Heart right ventricle (tissue), 16 donors: ENCODE measurements around the gene CDK5RAP2. TPM values are rescaled to one million over a fixed set of nuclear protein-coding genes. Genes with fewer than 3 reads are reported as not detected.

Source experiments
- ATAC-seq, 8 donors: fragments of 200-7000 bp; cut with Tn5 transposase; one replicate each; pipeline ENCODE4 v1.9.1; 2020; ENCODE audit warnings: mild to moderate bottlenecking in 8 of 8, moderate library complexity in 8 of 8, moderate number of reproducible peaks in 1 of 8
- DNase-seq, 2 donors: peaks; one replicate each; pipeline ENCODE4 v3.0.0-alpha.2; 2020
- H3K27ac ChIP-seq, 10 donors: fragments of 200-600 bp; sonication (generic) in 2 of 10; one replicate each; pipeline versions ENCODE4 v1.5.0 to v1.8.0; 2020 to 2022; ENCODE audit warnings: mild to moderate bottlenecking in 3 of 10
- H3K27me3 ChIP-seq, 7 donors: fragments of 200-600 bp; one replicate each; pipeline ENCODE4 v1.8.0; 2021 to 2022; ENCODE audit warnings: mild to moderate bottlenecking in 2 of 7
- H3K36me3 ChIP-seq, 9 donors: fragments of 200-600 bp; sonication (generic) in 1 of 9; one replicate each; pipeline versions ENCODE4 v1.5.0 to v1.8.0; 2020 to 2022; ENCODE audit warnings: mild to moderate bottlenecking in 2 of 9
- H3K4me1 ChIP-seq, 9 donors: fragments of 200-600 bp; sonication (generic) in 1 of 9; one replicate each; pipeline versions ENCODE4 v1.5.0 to v1.8.0; 2020 to 2022; ENCODE audit warnings: mild to moderate bottlenecking in 4 of 9
- H3K4me3 ChIP-seq, 10 donors: fragments of 200-600 bp; sonication (generic) in 2 of 10; one replicate each; pipeline versions ENCODE4 v1.5.0 to v1.8.0; 2020 to 2022; ENCODE audit warnings: mild to moderate bottlenecking in 7 of 10, moderate library complexity in 2 of 10
- H3K9me3 ChIP-seq, 11 donors: fragments of 200-600 bp in 10 of 11; sonication (generic) in 2 of 11; one replicate each; pipeline versions ENCODE4 v1.5.0 to v1.8.0; 2013 to 2022; ENCODE audit warnings: mild to moderate bottlenecking in 2 of 11, control low read depth in 1 of 11, moderate library complexity in 1 of 11
- CTCF ChIP-seq, 9 donors: fragments of 200-600 bp; sonication (generic) in 2 of 9; IDR thresholded peaks; one replicate each; pipeline versions ENCODE4 v1.5.0 to v1.8.0; 2021 to 2022; ENCODE audit warnings: antibody characterized with exemption in 9 of 9, mild to moderate bottlenecking in 5 of 9, moderate library complexity in 1 of 9
- WGBS, 2 donors: extraction: QIAGEN DNeasy Blood & Tissue Kit; methylation state at CpG; one replicate each; pipeline ENCODE4 v1.1.7; 2013; ENCODE audit warnings: inconsistent platforms in 1 of 2; 5-methylcytosine and 5-hydroxymethylcytosine counted together
- intact Hi-C, 10 donors: fragments of 100-400 bp; cut with DNase I; formaldehyde crosslinking; loops; one replicate each; pipeline versions ENCODE4 v1.11.1 to v1.14.2; 2022
- polyA plus RNA-seq, 2 donors: library from polyadenylated mRNA; stranded (reverse); fragments of 200-250 nt; gene quantifications; one replicate each; pipeline ENCODE4 v1.2.3, GENCODE V29; 2013
- total RNA-seq, 10 donors: library from RNA; stranded (reverse); fragmentation: NEBNext Ultra II Directional in 3 of 10; extraction: Animal tissue kit (Norgen Biotek cat#: 25700) in 3 of 10; gene quantifications; one replicate each; pipeline versions ENCODE4 v1.2.1 to v1.2.4, GENCODE V29; 2021 to 2023
- donor health status: Arrhythmogenic right ventricular cardiomyopathy.
- donor health status: ischemic (EF 13 %, LVEDD 7.1; RV severe dilation, severe dysfunction).
- donor health status: healthy with polysubstance abuse.
- donor health status: DM: no; HTN: yes; CAD: no.
- donor health status: DM: no; HTN: no; CAD: no.
- donor health status: ischemic (EF 25% LVEDD 6.9; RV normal size, moderate dysfunction).
- donor health status: ischemic (EF 25% LVEDD 5.7; RV mildly dilated, moderate dysfunction).
- donor health status: healthy.
- donor health status: DM: yes; HTN: yes; CAD: no.
- donor health status: Ischemic cardiomyopathy.
- donor health status: ischemic (EF 35%, LVEDD 5.7; RV mildly dilated, moderate dysfunction).
- donor health status: nonischemic (EF 11% LVEDD 7.7; RV severe dilation, severe dysfunction).
- donor health status: DM: yes; HTN: yes; CAD: no.
- donor health status: PGD.
- donor health status: ischemic (EF 29% LVEDD 5.4; RV normal size, mild dysfunction).
- donor health status: nonischemic (EF 23%, LVEDD 6.1; RV moderate dilation, normal function).

Gene CDK5RAP2
- total and polyA plus RNA-seq, 12 donors: 21.6 to 80.1 (median 53.4) TPM

- intact Hi-C loops: no loop called here
Observed at GRCh38 chr9:120385606-120386389, 194.2 kb downstream of the CDK5RAP2 start.

GRCh38 chr9:120384925-120385272 is 195.1 kb downstream of the CDK5RAP2 start:
- H3K9me3 ChIP-seq: peaks cover 0 to 5% (median under 1%) of the 10 kb centered on the region in 11 donors
- no peaks in the 10 kb centered on the region for H3K27me3 ChIP-seq
- H3K36me3 ChIP-seq: peaks cover 0 to 26% (median 0%) of the 10 kb centered on the region in 9 donors
- ATAC-seq (no peak), DNase-seq (no peak)
- H3K27ac ChIP-seq: no peak overlapping the region
- 98 to 100% methylated on average over 4 of the region's 4 CpGs for WGBS, 2 donors
- H3K4me3 ChIP-seq: no peak overlapping the region
- H3K4me1 ChIP-seq: peaks cover 0 to 29% (median 14%) of the 10 kb centered on the region in 9 donors
- intact Hi-C loops: no loop called here
- TF ChIP-seq CTCF (IDR thresholded peaks at IDR 0.05): no peak

More at GRCh38 chr9:120385606-120386389, 194.2 kb downstream of the CDK5RAP2 start:
- 89 to 91% methylated on average over 16 of the region's 16 CpGs for WGBS, 2 donors
- H3K27ac ChIP-seq: no peak overlapping the region
- DNase-seq (no peak), ATAC-seq (no peak)
- no peak overlapping the region for H3K4me3 ChIP-seq
- no peaks in the 10 kb centered on the region for H3K9me3 ChIP-seq
- peaks cover 0 to 29% (median 14%) of the 10 kb centered on the region in 9 donors for H3K4me1 ChIP-seq
- peaks cover 0 to 35% (median 0%) of the 10 kb centered on the region in 9 donors for H3K36me3 ChIP-seq
- H3K27me3 ChIP-seq: no peaks in the 10 kb centered on the region
- TF ChIP-seq CTCF (IDR thresholded peaks at IDR 0.05): no peak

GRCh38 chr9:120383999-120384924 is 195.7 kb downstream of the CDK5RAP2 start:
- ATAC-seq: peak in 1 of 8 donors; percentile 34
- Histone ChIP-seq H3K27ac (no peak overlapping the region), H3K36me3 (peaks cover 0 to 20% (median 0%) of the 10 kb centered on the region in 9 donors), H3K4me1 (peaks cover 0 to 29% (median 14%) of the 10 kb centered on the region in 9 donors), H3K9me3 (peaks cover 0 to 11% (median 6%) of the 10 kb centered on the region in 11 donors), H3K4me3 (no peak overlapping the region), H3K27me3 (no peaks in the 10 kb centered on the region)
- WGBS, 2 donors: 78 to 84% methylated on average over 24 of the region's 24 CpGs
- intact Hi-C loops: no loop called here
- no peak for DNase-seq
- TF ChIP-seq CTCF (IDR thresholded peaks at IDR 0.05): no peak

GRCh38 chr9:120383611-120383998 is 196.4 kb downstream of the CDK5RAP2 start:
- DNase-seq (no peak), ATAC-seq (no peak)
- peaks cover 0 to 14% (median 0%) of the 10 kb centered on the region in 9 donors for H3K36me3 ChIP-seq
- no peak overlapping the region for H3K4me3 ChIP-seq
- H3K27me3 ChIP-seq: no peaks in the 10 kb centered on the region
- no peak for TF ChIP-seq CTCF (IDR thresholded peaks at IDR 0.05)
- WGBS, 2 donors: 84 to 86% methylated on average over 10 of the region's 10 CpGs
- H3K27ac ChIP-seq: no peak overlapping the region
- peaks cover 0 to 24% (median 14%) of the 10 kb centered on the region in 9 donors for H3K4me1 ChIP-seq
- intact Hi-C loops: no loop called here
- H3K9me3 ChIP-seq: peaks cover 0 to 16% (median 6%) of the 10 kb centered on the region in 11 donors
